ENCODE data around the gene TAF1. TPM values are rescaled to one million over a fixed set of nuclear protein-coding genes. Genes with fewer than 3 reads are reported as not detected.

TAF1 gene
- total RNA-seq, 1 experiment from 2014 or later = 45.9 TPM

GRCh38 chrX:71475785-71476540 lies 109.8 kb downstream of the TAF1 start:
- no peaks in the 10 kb centered on the region for H3K79me2 ChIP-seq (ENCODE audit: low read depth)
- no peaks in the 10 kb centered on the region for H4K20me1 ChIP-seq (ENCODE audit: insufficient read depth)
- no peak overlapping the region for H2AFZ ChIP-seq
- no peaks in the 10 kb centered on the region for H3K9me2 ChIP-seq (ENCODE audit: insufficient read depth)
- intact Hi-C loops (cut with micrococcal nuclease; ENCODE audit: unreplicated experiment) = no loop called here
- H3K4me1 ChIP-seq (replicated peaks; ENCODE audit: insufficient read depth) = no peaks in the 10 kb centered on the region
- no peaks in the 10 kb centered on the region for H3F3A ChIP-seq (ENCODE audit: insufficient read depth, low read depth)
- POLR2A ChIA-PET (ENCODE audit: unreplicated experiment) = no interaction called here
- TF ChIP-seq EZH2 (IDR thresholded peaks at IDR 0.05; ENCODE audit: low read depth) (no peak), CTCF (conservative IDR thresholded peaks at IDR 0.05) (no peak)
- CTCF ChIA-PET = no interaction called here
- no TSS peak for BruUV-seq (replicated peaks)
- H3K27me3 ChIP-seq (ENCODE audit: insufficient read depth, low read depth) = no peaks in the 10 kb centered on the region
- DNase-seq = no peak
- H3K9me3 ChIP-seq (ENCODE audit: insufficient read depth, low read depth) = no peaks in the 10 kb centered on the region
- no peaks in the 10 kb centered on the region for H3K36me3 ChIP-seq (ENCODE audit: low read depth)
- no peak overlapping the region for H3K4me3 ChIP-seq
- H3K4me2 ChIP-seq = no peak overlapping the region
- H3K27ac ChIP-seq = no peak overlapping the region

DNA sequence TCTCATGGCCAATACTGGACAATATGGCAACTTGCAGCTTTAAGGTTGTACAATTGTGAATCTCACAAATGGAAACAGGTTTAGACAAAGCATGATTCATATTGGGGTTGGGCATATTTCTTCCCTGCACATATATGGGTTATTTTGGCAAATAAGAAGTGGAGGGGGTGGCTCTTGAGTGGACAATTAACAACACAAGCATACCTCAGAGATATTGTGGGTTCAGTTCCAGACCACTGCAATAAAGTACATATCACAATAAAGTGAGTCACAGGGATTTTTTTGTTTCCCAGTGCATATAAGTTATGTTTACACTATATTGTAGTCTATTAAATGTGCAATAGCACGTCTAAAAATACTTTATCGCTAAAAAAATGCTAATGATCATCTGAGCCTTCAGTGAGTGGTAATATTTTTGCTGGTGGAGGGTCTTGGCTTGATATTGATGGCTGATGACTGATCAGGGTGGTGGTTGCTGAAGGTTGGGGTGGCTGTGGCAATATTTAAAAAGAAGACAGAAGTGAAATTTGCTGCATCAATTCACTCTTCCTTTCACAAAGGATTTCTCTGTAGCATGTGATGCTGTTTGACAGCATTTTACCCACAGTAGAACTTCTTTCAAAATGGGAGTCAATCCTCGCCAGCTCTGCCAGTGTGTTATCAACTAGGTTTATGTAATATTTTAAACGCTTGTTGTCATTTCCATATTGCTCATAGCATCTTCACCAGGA lies 116.2 kb downstream of the TAF1 start:
- CTCF ChIA-PET = no interaction called here
- Histone ChIP-seq H3K27me3 (ENCODE audit: insufficient read depth, low read depth) (no peaks in the 10 kb centered on the region), H3K4me2 (no peak overlapping the region), H3K9me3 (ENCODE audit: insufficient read depth, low read depth) (no peaks in the 10 kb centered on the region), H3K79me2 (ENCODE audit: low read depth) (no peaks in the 10 kb centered on the region), H3F3A (ENCODE audit: insufficient read depth, low read depth) (no peaks in the 10 kb centered on the region), H2AFZ (no peak overlapping the region), H3K36me3 (ENCODE audit: low read depth) (no peaks in the 10 kb centered on the region), H4K20me1 (ENCODE audit: insufficient read depth) (no peaks in the 10 kb centered on the region), H3K9me2 (ENCODE audit: insufficient read depth) (no peaks in the 10 kb centered on the region), H3K4me3 (no peak overlapping the region), H3K27ac (no peak overlapping the region), H3K4me1 (replicated peaks; ENCODE audit: insufficient read depth) (no peaks in the 10 kb centered on the region)
- no peak for DNase-seq
- intact Hi-C loops (cut with micrococcal nuclease; ENCODE audit: unreplicated experiment) = no loop called here
- POLR2A ChIA-PET (ENCODE audit: unreplicated experiment) = no interaction called here
- BruUV-seq (replicated peaks) = no TSS peak
- no peak for TF ChIP-seq EZH2 (IDR thresholded peaks at IDR 0.05; ENCODE audit: low read depth)
- TF ChIP-seq CTCF (conservative IDR thresholded peaks at IDR 0.05) = no peak

DNA sequence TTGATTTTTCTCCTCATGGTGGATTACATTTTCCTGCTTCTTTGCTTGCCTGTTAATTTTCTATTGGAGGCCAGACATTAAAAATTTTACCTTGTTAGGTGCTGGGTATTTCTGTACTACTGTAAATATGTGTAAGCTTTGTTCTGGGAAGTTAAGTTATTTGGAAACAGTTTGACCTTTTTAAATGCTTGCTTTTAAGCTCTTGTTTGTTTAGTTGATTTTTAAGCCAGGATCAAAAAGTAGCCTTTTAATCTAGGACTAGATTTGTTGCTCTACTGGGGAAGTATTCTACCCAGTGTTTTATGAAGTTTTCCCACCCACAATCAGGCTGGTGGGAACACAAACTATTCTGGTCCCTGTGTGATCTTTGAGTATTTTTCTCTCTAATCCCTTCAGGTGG lies 121.7 kb downstream of the TAF1 start:
- H2AFZ ChIP-seq = no peak overlapping the region
- no peaks in the 10 kb centered on the region for H3K9me2 ChIP-seq (ENCODE audit: insufficient read depth)
- H3K36me3 ChIP-seq (ENCODE audit: low read depth) = no peaks in the 10 kb centered on the region
- no peak for DNase-seq
- no peak overlapping the region for H3K4me2 ChIP-seq
- no peak overlapping the region for H3K27ac ChIP-seq
- no peaks in the 10 kb centered on the region for H3F3A ChIP-seq (ENCODE audit: insufficient read depth, low read depth)
- no peaks in the 10 kb centered on the region for H4K20me1 ChIP-seq (ENCODE audit: insufficient read depth)
- POLR2A ChIA-PET (ENCODE audit: unreplicated experiment) = interaction anchor here (0.7 kb wide), 1 partner anchor 46 kb away, joined by 16 read pairs; no protein-coding TSS in a partner anchor
- H3K9me3 ChIP-seq (ENCODE audit: insufficient read depth, low read depth) = no peaks in the 10 kb centered on the region
- TF ChIP-seq EZH2 (IDR thresholded peaks at IDR 0.05; ENCODE audit: low read depth) (no peak), CTCF (conservative IDR thresholded peaks at IDR 0.05) (no peak)
- CTCF ChIA-PET = no interaction called here
- no peak overlapping the region for H3K4me3 ChIP-seq
- no peaks in the 10 kb centered on the region for H3K4me1 ChIP-seq (replicated peaks; ENCODE audit: insufficient read depth)
- H3K27me3 ChIP-seq (ENCODE audit: insufficient read depth, low read depth) = no peaks in the 10 kb centered on the region
- H3K79me2 ChIP-seq (ENCODE audit: low read depth) = no peaks in the 10 kb centered on the region
- no TSS peak for BruUV-seq (replicated peaks)
- intact Hi-C loops (cut with micrococcal nuclease; ENCODE audit: unreplicated experiment) = no loop called here
